22Rv1 (cell line): ENCODE results near the gene POLN.

ENCODE experiments used
- H3K27ac ChIP-seq: fragments of 450-650 bp; 2 replicates; pipeline ENCODE4 v1.5.1; 2017
- ZFX ChIP-seq: fragments of 450-650 bp; IDR thresholded peaks from 2 replicates; pipeline ENCODE4 v1.6.1; 2017; ENCODE audit warnings: antibody characterized with exemption, borderline replicate concordance
- TF ChIP-seq, protein P1 (sequence below): fragments of 450-650 bp; IDR thresholded peaks from 2 replicates; pipeline ENCODE4 v1.5.1; 2017; ENCODE audit warnings: mild to moderate bottlenecking

The POLN gene

DNA sequence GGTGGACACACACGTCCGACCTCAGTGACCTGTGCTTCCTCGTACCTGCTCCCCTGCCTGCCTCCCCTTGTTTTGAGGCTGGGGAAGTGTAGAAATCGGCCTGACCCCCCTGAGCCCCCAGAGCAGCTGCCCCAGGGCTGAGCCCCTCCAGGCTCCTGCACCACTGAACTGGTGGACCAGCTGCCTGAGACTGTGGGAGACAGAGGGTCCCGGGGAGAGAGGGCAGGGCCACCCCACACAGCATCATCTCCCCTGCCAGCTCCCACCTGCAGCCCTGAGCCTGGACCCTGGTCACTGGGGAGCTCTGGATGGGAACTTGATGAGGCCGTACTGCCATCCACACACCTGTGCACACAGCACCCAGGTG lies 197.8 kb downstream of the POLN start:
- TF ChIP-seq ZFX, result no peak
- TF ChIP-seq, protein P1, sequence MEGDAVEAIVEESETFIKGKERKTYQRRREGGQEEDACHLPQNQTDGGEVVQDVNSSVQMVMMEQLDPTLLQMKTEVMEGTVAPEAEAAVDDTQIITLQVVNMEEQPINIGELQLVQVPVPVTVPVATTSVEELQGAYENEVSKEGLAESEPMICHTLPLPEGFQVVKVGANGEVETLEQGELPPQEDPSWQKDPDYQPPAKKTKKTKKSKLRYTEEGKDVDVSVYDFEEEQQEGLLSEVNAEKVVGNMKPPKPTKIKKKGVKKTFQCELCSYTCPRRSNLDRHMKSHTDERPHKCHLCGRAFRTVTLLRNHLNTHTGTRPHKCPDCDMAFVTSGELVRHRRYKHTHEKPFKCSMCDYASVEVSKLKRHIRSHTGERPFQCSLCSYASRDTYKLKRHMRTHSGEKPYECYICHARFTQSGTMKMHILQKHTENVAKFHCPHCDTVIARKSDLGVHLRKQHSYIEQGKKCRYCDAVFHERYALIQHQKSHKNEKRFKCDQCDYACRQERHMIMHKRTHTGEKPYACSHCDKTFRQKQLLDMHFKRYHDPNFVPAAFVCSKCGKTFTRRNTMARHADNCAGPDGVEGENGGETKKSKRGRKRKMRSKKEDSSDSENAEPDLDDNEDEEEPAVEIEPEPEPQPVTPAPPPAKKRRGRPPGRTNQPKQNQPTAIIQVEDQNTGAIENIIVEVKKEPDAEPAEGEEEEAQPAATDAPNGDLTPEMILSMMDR, result no peak
- no peak overlapping the region for H3K27ac ChIP-seq

DNA sequence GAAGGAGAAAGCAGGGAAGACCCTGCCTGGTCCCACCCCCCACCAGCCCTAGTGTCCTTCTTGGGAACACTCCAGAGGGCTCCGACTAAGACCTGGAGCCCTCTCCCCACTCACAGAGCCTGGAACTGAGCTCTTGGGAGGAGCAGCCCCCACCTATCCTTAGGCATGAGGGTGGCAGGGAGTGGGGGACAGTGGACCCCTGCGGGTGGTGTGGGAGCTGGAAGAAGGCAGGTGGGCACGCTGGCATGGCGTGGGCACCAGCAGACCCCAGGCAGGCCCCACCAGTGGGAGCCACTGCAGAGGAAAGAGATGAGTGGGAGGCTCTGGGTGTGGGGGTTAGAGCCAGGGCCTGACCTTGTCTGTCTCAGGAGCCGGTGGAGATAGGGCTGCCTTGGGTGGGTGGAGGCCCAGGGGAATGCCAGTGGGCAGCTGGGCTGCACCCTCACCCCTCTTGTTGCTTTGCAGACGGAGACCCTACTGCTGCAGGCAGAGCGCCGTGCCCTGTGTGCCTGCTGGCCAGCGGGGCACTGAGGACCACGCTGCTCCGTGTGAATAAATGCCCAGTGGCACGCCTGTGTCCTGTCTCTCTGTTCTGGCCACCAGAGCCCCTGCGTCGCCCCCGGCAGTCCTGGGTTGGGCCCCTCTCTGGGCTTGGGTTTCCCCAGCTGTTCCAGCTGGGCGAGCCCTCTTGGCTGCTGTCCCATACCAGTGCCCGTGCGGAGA lies 198.4 kb downstream of the POLN start:
- TF ChIP-seq ZFX, result no peak
- TF ChIP-seq, protein P1, result no peak
- H3K27ac ChIP-seq, result no peak overlapping the region

DNA sequence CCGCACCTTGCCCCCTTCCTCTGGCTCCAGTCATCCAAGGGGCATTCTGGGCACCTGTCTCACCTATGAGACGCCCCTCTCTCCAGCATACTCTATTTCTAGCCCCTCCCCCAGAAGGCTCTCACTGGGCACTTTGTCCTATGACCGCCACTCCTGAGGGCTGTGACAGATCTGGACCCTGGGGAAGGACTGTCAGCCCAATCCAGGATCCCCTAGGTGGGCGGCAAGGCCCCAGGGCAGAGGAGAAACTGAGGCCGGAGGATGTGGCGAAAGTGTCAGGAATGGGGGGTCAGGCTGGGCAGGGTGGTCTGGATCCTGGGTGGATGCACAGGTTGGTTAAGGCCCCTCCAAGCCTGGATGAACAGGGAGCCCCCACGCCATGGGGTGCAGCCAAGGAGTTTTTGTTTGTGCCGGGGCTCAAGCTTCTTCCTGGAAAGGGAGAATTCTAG lies 198.9 kb downstream of the POLN start:
- TF ChIP-seq, protein P1, result no peak
- H3K27ac ChIP-seq, result no peak overlapping the region

DNA sequence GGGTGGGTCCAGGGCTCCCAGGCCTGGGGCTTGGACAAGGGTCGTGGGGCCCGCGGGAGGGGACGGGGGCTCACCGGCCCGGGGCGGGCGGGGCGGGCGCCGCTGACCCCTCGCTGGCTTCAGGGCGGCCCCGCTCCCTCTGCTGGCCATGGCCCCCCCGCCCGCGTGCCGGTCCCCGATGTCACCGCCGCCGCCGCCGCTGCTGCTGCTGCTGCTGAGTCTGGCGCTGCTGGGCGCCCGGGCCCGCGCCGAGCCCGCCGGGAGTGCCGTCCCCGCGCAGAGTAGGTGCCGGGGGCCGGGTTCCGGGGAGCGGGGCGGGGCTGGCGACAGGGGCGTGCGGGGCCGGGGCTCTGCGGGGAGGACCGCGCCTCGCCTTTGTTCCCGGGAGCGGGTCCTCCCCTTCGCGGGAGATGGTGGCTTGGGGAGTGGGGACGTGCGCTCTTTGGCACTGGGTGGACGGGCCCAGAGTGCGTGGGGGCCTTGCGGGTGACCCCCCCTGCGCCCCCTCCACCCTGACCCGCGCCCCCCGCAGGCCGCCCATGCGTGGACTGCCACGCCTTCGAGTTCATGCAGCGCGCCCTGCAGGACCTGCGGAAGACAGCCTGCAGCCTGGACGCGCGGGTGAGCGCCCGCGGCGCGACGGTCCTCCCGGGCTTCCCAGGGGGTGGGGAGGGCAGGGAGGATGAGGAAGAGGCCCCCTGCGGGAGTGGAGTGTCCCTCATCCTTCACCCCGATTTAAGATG lies 199.5 kb downstream of the POLN start:
- TF ChIP-seq, protein P1, result 0 out of 2 replicates have a peak, but pooled peaks have one; percentile 7
- no peak for TF ChIP-seq ZFX
- H3K27ac ChIP-seq, result no peak overlapping the region

DNA sequence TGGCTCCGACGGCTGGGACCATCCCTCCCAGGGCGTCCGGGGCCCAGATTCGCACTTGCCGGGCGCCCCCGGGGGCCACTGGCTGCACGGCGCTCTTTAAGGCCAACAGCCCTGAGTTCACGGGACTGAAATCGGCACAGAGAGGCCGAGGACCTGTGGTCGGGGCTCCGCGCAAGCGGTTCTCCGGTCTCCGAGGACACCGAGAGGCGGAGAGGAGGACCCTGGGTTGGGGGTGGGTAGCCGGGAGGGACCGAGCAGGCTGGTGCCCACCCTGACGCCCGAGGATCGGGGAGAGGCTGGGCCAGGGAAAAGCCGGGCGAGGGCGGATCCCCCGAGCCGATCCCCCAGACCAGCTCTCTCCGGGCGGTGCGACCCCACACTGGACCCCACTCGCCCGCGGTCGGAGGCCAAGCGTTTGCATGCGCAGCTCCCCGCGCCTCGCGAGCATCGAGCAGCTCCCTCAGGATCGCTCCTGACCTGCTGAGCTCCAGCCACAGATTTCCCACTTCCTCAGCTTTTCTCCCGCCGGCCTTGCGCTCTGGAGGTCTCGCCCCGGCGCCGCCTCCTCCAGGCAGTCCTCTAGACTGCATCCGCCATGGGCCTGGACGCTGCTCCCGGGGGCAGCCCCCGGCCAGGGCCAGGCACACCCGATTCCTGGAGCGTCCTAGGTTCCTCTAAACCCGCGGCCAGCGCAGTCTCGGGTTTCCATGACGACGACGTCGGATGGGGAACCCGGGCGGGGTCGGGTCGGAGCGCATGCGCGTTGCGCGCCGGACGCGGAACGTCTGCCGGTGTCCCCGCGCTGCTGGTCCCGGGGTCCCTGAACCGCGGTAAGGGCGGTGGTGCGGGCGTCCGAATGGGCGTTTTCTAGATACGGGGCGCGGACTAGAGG lies 200.4 kb downstream of the POLN start:
- no peak overlapping the region for H3K27ac ChIP-seq
- TF ChIP-seq, protein P1, result no peak
- TF ChIP-seq ZFX, result no peak

DNA sequence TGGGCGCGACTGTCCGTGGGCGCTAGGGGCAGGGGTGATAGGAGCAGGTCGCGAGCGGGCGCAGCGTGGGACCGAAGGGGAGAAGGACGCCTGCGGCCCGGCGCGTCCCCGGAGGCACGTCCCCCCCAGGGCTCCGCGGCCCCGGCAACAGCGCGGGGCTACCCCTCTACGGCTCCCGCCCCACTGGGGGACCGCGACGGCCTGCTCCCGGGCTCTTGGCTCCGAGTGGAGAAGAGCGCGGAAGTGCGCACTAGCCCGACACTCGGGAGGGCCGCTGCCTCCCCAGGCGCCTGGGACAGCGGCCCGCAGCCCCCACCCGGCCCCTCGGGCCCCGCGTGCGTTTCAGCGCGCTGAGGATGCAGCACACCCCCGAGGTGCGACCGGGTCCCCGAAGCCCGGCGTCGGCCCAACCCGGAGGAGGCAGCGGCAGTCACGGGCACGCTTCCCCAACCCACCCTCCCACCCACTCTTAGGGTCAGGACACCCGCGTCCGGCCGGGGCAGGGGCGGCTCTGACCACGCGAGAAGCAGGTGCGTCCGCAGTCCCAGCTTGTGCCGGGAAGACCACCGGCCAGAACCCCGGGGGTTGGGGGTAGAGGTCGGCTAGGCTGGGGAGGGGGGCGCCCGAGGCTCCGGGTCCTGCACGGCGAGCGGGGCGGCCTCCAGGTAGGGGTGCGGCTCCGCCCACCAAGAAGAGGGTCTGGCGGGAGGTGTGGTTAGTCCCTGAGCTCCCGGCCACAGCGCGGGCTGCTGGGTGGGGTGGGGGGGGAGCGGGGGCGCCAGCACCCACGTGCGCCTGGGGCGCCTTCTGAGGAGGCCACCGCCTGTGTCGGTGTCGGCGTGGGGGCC lies 201.3 kb downstream of the POLN start:
- H3K27ac ChIP-seq, result no peak overlapping the region

More for the DNA sequence above, 201.3 kb downstream of the POLN start:
- TF ChIP-seq ZFX, result no peak
- TF ChIP-seq, protein P1, result no peak
